ENCODE data around the gene LIFR.
"Not testable (repeated sequence)": the region's sequence is repeated elsewhere in the genome, so short reads cannot be mapped to it uniquely, and the experiment has no call there.

The LIFR gene

DNA sequence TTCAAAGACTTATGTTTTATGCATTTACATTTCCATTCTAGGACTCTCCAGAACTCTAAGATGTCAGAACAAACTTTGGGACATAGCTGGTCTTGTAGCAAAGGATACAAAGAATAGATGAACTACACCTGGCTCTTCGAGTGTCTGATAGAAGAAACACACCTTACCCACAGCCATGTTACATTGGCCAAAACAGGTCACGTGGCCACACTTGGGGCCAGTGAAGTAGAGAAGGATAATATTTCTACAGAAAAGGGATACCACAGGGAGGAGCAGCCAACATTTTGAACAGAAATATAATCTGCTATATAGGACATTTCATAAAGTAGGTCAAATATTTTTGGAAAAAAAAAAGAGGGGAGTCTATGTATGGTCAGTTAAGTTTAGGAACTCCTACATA, 22.7 kb upstream of the LIFR start:
- no peak overlapping the region for H3K27ac ChIP-seq (ENCODE audit: low read depth, low read length)
- no peak overlapping the region for H3K9ac ChIP-seq (ENCODE audit: low read depth, low read length)
- H3K9me3 ChIP-seq (ENCODE audit: insufficient read depth, low read depth, low read length), result no peaks in the 10 kb centered on the region
- WGBS, result 92% methylated on average over 2 of the region's 2 CpGs
- no peaks in the 10 kb centered on the region for H3K4me1 ChIP-seq (ENCODE audit: insufficient read depth, low read length)
- no peak overlapping the region for H3K4me3 ChIP-seq (ENCODE audit: low read length)
- no peaks in the 10 kb centered on the region for H3K27me3 ChIP-seq (ENCODE audit: insufficient read depth, low read length)
- H3K36me3 ChIP-seq (ENCODE audit: insufficient read depth, low read length), result no peaks in the 10 kb centered on the region

DNA sequence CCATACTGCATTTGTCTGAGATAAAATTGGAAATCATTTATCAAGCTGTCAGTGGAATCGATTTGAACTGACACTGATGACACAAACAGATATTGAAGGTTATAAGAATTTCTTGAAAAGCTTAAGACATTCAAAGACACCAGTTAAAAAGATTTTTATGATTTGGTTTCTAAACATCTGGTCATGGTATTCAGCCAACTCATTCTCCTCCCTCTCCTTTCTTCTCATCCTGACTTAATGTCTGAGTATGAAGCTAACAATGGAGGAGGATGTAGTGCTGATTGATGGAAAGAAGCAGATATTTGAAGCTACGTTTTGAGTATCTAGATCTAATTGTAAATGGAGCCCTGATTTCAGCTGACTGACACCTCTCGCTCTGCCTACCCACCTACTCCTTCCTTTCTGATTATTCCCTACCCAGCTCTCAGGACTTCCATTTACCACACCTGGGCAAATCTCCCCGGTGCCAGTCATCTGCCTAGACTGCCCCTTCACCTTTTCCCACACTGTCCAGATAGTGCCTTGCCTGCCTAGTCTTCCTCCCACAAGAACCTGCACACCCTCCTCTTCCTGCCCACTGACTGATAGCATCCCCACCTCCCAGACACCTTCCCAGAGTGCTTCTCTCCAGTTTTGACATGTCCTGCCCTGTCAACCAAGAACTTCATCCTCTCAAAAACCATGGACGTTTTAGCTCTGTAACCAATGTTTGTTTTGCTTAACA, 20.7 kb upstream of the LIFR start:
- H3K9me3 ChIP-seq (ENCODE audit: insufficient read depth, low read depth, low read length), result no peaks in the 10 kb centered on the region
- H3K27ac ChIP-seq (ENCODE audit: low read depth, low read length), result no peak overlapping the region
- no peaks in the 10 kb centered on the region for H3K27me3 ChIP-seq (ENCODE audit: insufficient read depth, low read length)
- no peaks in the 10 kb centered on the region for H3K36me3 ChIP-seq (ENCODE audit: insufficient read depth, low read length)
- WGBS, result 88% methylated on average over 5 of the region's 5 CpGs
- no peak overlapping the region for H3K4me3 ChIP-seq (ENCODE audit: low read length)
- H3K9ac ChIP-seq (ENCODE audit: low read depth, low read length), result no peak overlapping the region
- no peaks in the 10 kb centered on the region for H3K4me1 ChIP-seq (ENCODE audit: insufficient read depth, low read length)

DNA sequence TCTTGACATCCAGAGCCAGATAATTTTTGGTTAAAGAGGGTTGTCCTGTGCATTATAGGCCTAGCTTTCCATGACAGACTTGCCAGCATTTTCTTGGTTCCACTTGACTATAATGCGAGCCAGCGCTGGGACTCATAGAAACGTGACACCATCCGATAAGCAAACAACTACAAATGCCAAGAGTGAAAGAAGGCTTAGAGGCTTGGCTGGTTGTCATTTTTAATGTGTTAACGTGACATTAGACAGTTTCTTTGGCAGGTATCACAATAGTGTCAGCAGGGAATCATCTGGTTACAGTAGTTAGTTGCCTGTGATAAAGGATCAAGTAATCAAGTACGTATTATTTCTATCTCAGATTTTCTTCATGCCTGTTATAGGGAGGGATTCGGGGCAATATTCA, 20.0 kb upstream of the LIFR start:
- 93% methylated on average over 6 of the region's 7 CpGs for WGBS
- H3K9ac ChIP-seq (ENCODE audit: low read depth, low read length), result no peak overlapping the region
- H3K36me3 ChIP-seq (ENCODE audit: insufficient read depth, low read length), result no peaks in the 10 kb centered on the region
- H3K9me3 ChIP-seq (ENCODE audit: insufficient read depth, low read depth, low read length), result no peaks in the 10 kb centered on the region
- H3K27ac ChIP-seq (ENCODE audit: low read depth, low read length), result no peak overlapping the region
- no peaks in the 10 kb centered on the region for H3K27me3 ChIP-seq (ENCODE audit: insufficient read depth, low read length)
- no peaks in the 10 kb centered on the region for H3K4me1 ChIP-seq (ENCODE audit: insufficient read depth, low read length)
- H3K4me3 ChIP-seq (ENCODE audit: low read length), result no peak overlapping the region

DNA sequence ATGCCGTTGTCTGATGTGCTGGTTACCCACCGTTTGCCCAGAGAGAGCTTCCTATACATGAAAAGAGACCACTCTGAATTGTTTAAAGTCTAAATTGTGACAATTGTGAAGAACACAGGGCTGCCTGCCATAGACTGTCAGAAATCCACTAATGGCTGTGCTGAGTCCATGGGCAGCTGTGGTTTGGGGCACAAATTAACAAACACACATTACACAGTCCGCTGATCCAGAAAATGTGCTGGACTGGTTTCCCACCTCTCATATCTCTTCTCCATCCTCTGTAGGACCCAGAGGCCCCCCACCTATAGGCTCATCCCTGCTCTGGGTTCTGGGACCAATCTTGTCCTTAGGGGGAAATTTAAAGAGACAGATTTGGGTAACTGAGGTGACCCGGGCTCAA, 19.0 kb upstream of the LIFR start:
- WGBS, result 96% methylated on average over 4 of the region's 4 CpGs
- no peaks in the 10 kb centered on the region for H3K36me3 ChIP-seq (ENCODE audit: insufficient read depth, low read length)
- no peak overlapping the region for H3K27ac ChIP-seq (ENCODE audit: low read depth, low read length)
- no peak overlapping the region for H3K4me3 ChIP-seq (ENCODE audit: low read length)
- no peaks in the 10 kb centered on the region for H3K9me3 ChIP-seq (ENCODE audit: insufficient read depth, low read depth, low read length)
- no peaks in the 10 kb centered on the region for H3K4me1 ChIP-seq (ENCODE audit: insufficient read depth, low read length)
- no peak overlapping the region for H3K9ac ChIP-seq (ENCODE audit: low read depth, low read length)
- H3K27me3 ChIP-seq (ENCODE audit: insufficient read depth, low read length), result no peaks in the 10 kb centered on the region

DNA sequence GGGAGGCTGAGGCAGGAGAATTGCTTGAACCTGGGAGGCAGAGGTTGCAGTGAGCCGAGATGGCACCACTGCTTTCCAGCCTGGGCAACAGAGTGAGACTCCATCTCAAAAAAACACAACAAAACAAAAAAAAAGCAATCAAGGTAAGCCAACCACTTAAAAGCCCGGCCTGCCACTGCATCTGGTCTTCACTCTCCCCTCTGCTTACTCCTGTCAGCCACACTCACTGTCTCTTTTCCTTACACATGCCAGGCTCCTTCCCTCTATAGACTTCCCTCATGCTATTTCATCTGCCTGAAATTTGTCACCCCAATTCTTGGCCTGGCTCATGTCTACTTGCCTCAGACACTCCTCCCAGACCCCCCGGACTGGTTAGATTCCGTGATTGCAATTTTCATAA, 17.6 kb upstream of the LIFR start:
- Histone ChIP-seq H3K9me3 (ENCODE audit: insufficient read depth, low read depth, low read length) (no peaks in the 10 kb centered on the region), H3K27me3 (ENCODE audit: insufficient read depth, low read length) (no peaks in the 10 kb centered on the region)
- 92% methylated on average over 4 of the region's 4 CpGs for WGBS

DNA sequence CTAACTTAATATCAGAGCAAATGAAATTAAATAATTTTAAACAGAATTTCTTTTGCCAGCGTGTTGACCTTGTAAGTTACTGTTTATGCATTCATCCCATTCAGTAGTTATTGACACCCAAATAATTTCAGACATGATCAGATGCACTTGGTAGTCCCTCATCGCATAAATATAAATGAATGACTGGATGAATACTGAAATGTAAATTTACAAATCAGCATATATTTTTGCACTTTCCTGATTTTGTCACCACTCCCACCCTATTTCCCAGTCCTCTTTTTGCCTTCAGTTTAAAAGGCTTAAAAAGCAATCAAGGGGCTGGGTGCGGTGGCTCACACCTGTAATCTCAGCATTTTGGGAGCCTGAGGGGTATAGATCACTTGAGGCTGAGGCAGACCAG, 17.1 kb upstream of the LIFR start:
- 100% methylated on average over 2 of the region's 3 CpGs for WGBS
- Histone ChIP-seq H3K36me3 (ENCODE audit: insufficient read depth, low read length) (no peaks in the 10 kb centered on the region), H3K4me3 (ENCODE audit: low read length) (no peak overlapping the region), H3K9ac (ENCODE audit: low read depth, low read length) (no peak overlapping the region), H3K27ac (ENCODE audit: low read depth, low read length) (no peak overlapping the region), H3K9me3 (ENCODE audit: insufficient read depth, low read depth, low read length) (no peaks in the 10 kb centered on the region), H3K4me1 (ENCODE audit: insufficient read depth, low read length) (no peaks in the 10 kb centered on the region), H3K27me3 (ENCODE audit: insufficient read depth, low read length) (no peaks in the 10 kb centered on the region)

More for the DNA sequence above, 17.6 kb upstream of the LIFR start:
- Histone ChIP-seq H3K4me3 (ENCODE audit: low read length) (no peak overlapping the region), H3K27ac (ENCODE audit: low read depth, low read length) (no peak overlapping the region), H3K36me3 (ENCODE audit: insufficient read depth, low read length) (no peaks in the 10 kb centered on the region), H3K4me1 (ENCODE audit: insufficient read depth, low read length) (no peaks in the 10 kb centered on the region), H3K9ac (ENCODE audit: low read depth, low read length) (no peak overlapping the region)

DNA sequence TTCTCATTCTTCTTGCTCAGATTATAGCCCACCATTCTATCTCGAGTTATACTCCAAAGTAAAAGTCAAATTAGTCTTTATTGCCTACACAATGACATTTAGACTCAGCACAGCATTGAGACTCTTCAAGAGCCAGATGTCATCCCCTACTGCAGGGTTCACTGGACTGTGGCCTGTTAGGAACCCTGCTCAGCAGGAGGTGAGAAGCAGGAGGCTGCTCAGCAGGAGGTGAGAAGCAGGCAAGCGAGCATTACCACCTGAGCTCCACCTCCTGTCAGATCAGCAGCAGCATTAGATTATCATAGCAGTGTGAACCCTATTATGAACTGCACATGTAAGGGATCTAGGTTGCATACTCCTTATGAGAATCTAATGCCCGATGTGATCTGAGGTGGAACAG, 12.7 kb upstream of the LIFR start:
- Histone ChIP-seq H3K9ac (ENCODE audit: low read depth, low read length) (no peak overlapping the region), H3K27ac (ENCODE audit: low read depth, low read length) (no peak overlapping the region), H3K4me1 (ENCODE audit: insufficient read depth, low read length) (no peaks in the 10 kb centered on the region), H3K27me3 (ENCODE audit: insufficient read depth, low read length) (no peaks in the 10 kb centered on the region), H3K9me3 (ENCODE audit: insufficient read depth, low read depth, low read length) (no peaks in the 10 kb centered on the region), H3K4me3 (ENCODE audit: low read length) (no peak overlapping the region), H3K36me3 (ENCODE audit: insufficient read depth, low read length) (no peaks in the 10 kb centered on the region)
- WGBS, result 86% methylated on average over 3 of the region's 3 CpGs

DNA sequence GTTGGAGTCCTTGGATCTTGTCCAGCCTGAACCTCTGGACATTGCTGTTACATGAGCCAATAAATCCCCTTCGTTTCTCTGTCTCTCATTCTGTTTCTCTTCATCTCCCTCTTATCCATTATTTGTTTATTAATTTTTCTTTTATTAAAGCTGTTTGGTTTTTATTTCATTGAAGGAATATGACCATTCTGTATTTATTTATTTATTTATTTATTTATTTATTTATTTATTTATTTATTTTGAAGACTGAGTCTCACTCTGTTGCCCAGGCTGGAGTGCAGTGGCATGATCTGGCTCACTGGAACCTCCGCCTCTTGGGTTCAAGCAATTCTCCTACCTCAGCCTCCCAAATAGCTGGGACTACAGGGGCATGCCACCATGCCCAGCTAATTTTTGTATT, 10.9 kb upstream of the LIFR start:
- H3K9ac ChIP-seq (ENCODE audit: low read depth, low read length); H3K4me1 ChIP-seq (ENCODE audit: insufficient read depth, low read length): not testable (repeated sequence)
- WGBS, result 93% methylated on average over 2 of the region's 2 CpGs

DNA sequence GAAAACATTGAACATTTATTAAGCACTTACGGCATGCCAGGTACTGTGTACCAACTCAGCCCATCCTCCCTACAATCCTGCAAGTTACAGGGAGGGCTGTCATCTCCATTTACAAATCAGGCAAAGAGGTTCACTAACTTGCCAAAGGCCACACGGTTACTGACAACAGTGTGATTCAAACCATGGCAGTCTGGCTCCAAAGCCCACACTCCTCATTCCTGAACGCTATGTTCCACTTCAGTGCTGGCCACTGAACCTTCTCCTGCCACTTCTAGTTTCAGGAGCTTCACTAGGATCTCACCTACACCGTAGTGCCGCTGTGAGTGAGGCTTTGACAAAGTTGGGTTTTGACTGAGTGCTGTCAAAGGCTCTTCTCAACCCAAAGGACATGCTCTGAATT, 7.2 kb upstream of the LIFR start:
- no peaks in the 10 kb centered on the region for H3K36me3 ChIP-seq (ENCODE audit: insufficient read depth, low read length)
- 87% methylated on average over 5 of the region's 5 CpGs for WGBS
- no peaks in the 10 kb centered on the region for H3K4me1 ChIP-seq (ENCODE audit: insufficient read depth, low read length)
- no peaks in the 10 kb centered on the region for H3K9me3 ChIP-seq (ENCODE audit: insufficient read depth, low read depth, low read length)
- no peak overlapping the region for H3K27ac ChIP-seq (ENCODE audit: low read depth, low read length)
- H3K27me3 ChIP-seq (ENCODE audit: insufficient read depth, low read length), result no peaks in the 10 kb centered on the region
- H3K9ac ChIP-seq (ENCODE audit: low read depth, low read length), result no peak overlapping the region
- H3K4me3 ChIP-seq (ENCODE audit: low read length), result no peak overlapping the region

More for the DNA sequence above, 10.9 kb upstream of the LIFR start:
- not testable (repeated sequence) for H3K27ac ChIP-seq (ENCODE audit: low read depth, low read length); H3K36me3 ChIP-seq (ENCODE audit: insufficient read depth, low read length); H3K27me3 ChIP-seq (ENCODE audit: insufficient read depth, low read length); H3K4me3 ChIP-seq (ENCODE audit: low read length); H3K9me3 ChIP-seq (ENCODE audit: insufficient read depth, low read depth, low read length)

DNA sequence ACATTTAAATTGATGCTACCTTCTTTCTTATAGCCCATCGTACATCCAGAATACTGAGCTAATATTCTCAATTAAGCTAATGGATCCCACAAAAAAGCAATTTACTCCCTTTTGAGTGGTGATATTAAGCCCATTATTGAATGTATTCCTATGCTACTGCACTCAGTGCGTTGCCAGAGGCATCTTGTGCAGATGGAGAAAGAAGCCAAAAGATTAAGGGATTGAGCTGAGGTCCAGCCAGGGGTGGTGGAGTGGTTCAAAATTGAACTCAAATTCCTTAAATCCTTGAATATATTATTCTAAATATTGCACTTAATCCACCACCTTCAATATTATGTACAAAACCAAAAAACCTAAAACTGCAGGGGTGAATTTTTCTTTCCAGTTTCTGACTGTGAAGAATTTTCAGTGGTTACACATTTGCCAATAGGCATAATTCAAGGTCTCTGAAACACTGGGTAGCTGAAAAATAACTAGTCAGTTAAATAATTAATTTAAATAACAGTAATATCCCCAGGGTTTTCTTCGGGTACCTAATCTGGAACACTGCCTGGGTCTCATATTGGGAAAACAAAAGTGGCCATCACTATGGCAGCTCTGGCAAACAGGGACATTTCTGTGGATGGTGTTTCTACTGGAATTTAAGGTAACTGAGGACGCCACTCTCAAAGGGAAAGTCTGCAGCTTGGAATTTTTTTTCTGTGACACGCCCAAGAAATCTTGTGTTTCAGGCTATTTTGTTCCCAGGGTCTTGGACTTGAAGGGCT, 6.2 kb upstream of the LIFR start:
- Histone ChIP-seq H3K27me3 (ENCODE audit: insufficient read depth, low read length) (peaks cover 2% of the 10 kb centered on the region; the same call in 1 of the 2 replicates), H3K4me1 (ENCODE audit: insufficient read depth, low read length) (peaks cover 2% of the 10 kb centered on the region; the same call in 1 of the 2 replicates), H3K36me3 (ENCODE audit: insufficient read depth, low read length) (no peaks in the 10 kb centered on the region), H3K27ac (ENCODE audit: low read depth, low read length) (no peak overlapping the region), H3K9me3 (ENCODE audit: insufficient read depth, low read depth, low read length) (no peaks in the 10 kb centered on the region), H3K4me3 (ENCODE audit: low read length) (no peak overlapping the region), H3K9ac (ENCODE audit: low read depth, low read length) (no peak overlapping the region)
- 86% methylated on average over 5 of the region's 5 CpGs for WGBS

DNA sequence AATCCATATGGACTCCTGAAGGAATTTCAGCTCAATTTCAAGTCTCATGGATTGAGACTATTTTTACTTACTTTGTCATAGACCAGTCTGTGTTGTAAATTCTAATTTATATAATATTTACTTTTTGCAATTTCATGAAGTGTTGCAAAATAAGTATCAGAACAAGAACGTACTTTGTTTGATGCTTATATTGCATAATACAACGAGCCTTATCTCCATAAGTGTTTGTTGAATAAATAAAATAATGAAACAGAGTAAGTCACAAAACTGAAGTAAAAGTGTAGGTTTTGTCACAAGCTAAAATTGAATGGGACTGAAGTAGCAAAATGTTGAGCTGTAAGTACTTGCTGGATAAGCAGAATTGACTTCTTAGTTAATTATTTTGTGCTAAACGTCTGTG, 3.0 kb upstream of the LIFR start:
- WGBS, result 100% methylated on average over 3 of the region's 3 CpGs

More for the DNA sequence above, 3.0 kb upstream of the LIFR start:
- H3K4me1 ChIP-seq (ENCODE audit: insufficient read depth, low read length), result peaks cover 12% of the 10 kb centered on the region; the same call in 1 of the 2 replicates
- no peak overlapping the region for H3K4me3 ChIP-seq (ENCODE audit: low read length)
- H3K27ac ChIP-seq (ENCODE audit: low read depth, low read length), result no peak overlapping the region
- H3K36me3 ChIP-seq (ENCODE audit: insufficient read depth, low read length), result no peaks in the 10 kb centered on the region
- no peak overlapping the region for H3K9ac ChIP-seq (ENCODE audit: low read depth, low read length)
- H3K9me3 ChIP-seq (ENCODE audit: insufficient read depth, low read depth, low read length), result no peaks in the 10 kb centered on the region
- peaks cover 20% of the 10 kb centered on the region; the same call in 1 of the 2 replicates for H3K27me3 ChIP-seq (ENCODE audit: insufficient read depth, low read length)
